Cardiac fibroblast (primary cell): Measurements from ENCODE around the gene TIAM1.
A peak's percentile ranks its signal among the peaks of the same experiment; 100 is the strongest.

ENCODE experiments used
- DNase-seq, 2 donors: peaks; one replicate each; pipeline versions ENCODE4 v3.0.0 to v3.0.0-alpha.2; 2010; ENCODE audit warnings: low read depth in 2 of 2
- H3K4me3 ChIP-seq, 2 donors: replicated peaks in 1 of 2; 1 replicate in 1 of 2; 2 replicates in 1 of 2; pipeline ENCODE4 v1.5.1; 2011; ENCODE audit warnings: low read depth in 2 of 2, low read length in 2 of 2, mild to moderate bottlenecking in 2 of 2, moderate library complexity in 1 of 2
- CTCF ChIP-seq: IDR thresholded peaks from one replicate; pipeline ENCODE4 v1.5.1; 2011; ENCODE audit warnings: low read depth, mild to moderate bottlenecking, low read length, inconsistent platforms

TIAM1 gene

GRCh38 chr21:31278511-31279130 lies 65.4 kb downstream of the TIAM1 start:
- peak; percentile 25 to 46 for DNase-seq
- TF ChIP-seq CTCF, result no peak
- H3K4me3 ChIP-seq, result no peak overlapping the region

GRCh38 chr21:31276663-31277062 lies 67.4 kb downstream of the TIAM1 start:
- H3K4me3 ChIP-seq, result no peak overlapping the region
- TF ChIP-seq CTCF, result no peak
- no peak for DNase-seq

- no peak for DNase-seq
- TF ChIP-seq CTCF, result no peak
- H3K4me3 ChIP-seq, result no peak overlapping the region
These were observed 68.2 kb downstream of the TIAM1 start for GRCh38 chr21:31275901-31276300.

- no peak overlapping the region for H3K4me3 ChIP-seq
- DNase-seq, result no peak
- no peak for TF ChIP-seq CTCF
These were observed 70.8 kb downstream of the TIAM1 start for GRCh38 chr21:31273278-31273677.

- H3K4me3 ChIP-seq, result no peak overlapping the region
- DNase-seq, result no peak
- TF ChIP-seq CTCF, result no peak
These were observed 76.0 kb downstream of the TIAM1 start for GRCh38 chr21:31268090-31268489.

- H3K4me3 ChIP-seq, result no peak overlapping the region
- DNase-seq, result no peak
- no peak for TF ChIP-seq CTCF
These were observed 76.4 kb downstream of the TIAM1 start for GRCh38 chr21:31267644-31268043.

- no peak for TF ChIP-seq CTCF
- no peak for DNase-seq
- H3K4me3 ChIP-seq, result no peak overlapping the region
These were observed 77.8 kb downstream of the TIAM1 start for GRCh38 chr21:31266241-31266640.
